H9 (cell line): ENCODE results near the gene ACADL. TPM values are rescaled to one million over a fixed set of nuclear protein-coding genes. Genes with fewer than 3 reads are reported as not detected.

Experiments
- DNase-seq: peaks from one replicate; pipeline ENCODE4 v3.0.0-alpha.2; 2017
- H2AFZ ChIP-seq: one replicate; pipeline ENCODE4 v1.6.1; 2013; ENCODE audit warnings: mild to moderate bottlenecking, low read length, control low read depth, moderate library complexity
- H2AK5ac ChIP-seq: 2 replicates; pipeline ENCODE4 v1.6.1; 2013; ENCODE audit warnings: low read length, control low read depth, mixed read lengths; ENCODE audit not compliant: insufficient read length
- H2BK120ac ChIP-seq: one replicate; pipeline ENCODE4 v1.6.1; 2013; ENCODE audit warnings: low read depth, mild to moderate bottlenecking, low read length, control low read depth, inconsistent platforms; ENCODE audit not compliant: poor library complexity, severe bottlenecking
- H2BK12ac ChIP-seq: 2 replicates; pipeline ENCODE4 v1.6.1; 2013; ENCODE audit warnings: low read length, control low read depth, mixed read lengths, low read depth; ENCODE audit not compliant: insufficient read length
- H2BK15ac ChIP-seq: 2 replicates; pipeline ENCODE4 v1.6.1; 2013; ENCODE audit warnings: low read depth, low read length, control low read depth
- H2BK20ac ChIP-seq: one replicate; pipeline ENCODE4 v1.6.1; 2013; ENCODE audit warnings: low read depth, mild to moderate bottlenecking, low read length, control low read depth, inconsistent platforms; ENCODE audit not compliant: poor library complexity, severe bottlenecking
- H2BK5ac ChIP-seq: 2 replicates; pipeline ENCODE4 v1.6.1; 2013; ENCODE audit warnings: low read length, control low read depth, mixed read lengths; ENCODE audit not compliant: insufficient read length
- H3K14ac ChIP-seq: 2 replicates; pipeline ENCODE4 v1.6.1; 2013; ENCODE audit warnings: low read length, control low read depth; ENCODE audit not compliant: insufficient read depth
- H3K18ac ChIP-seq: 2 replicates; pipeline ENCODE4 v1.6.1; 2013; ENCODE audit warnings: low read depth, mild to moderate bottlenecking, mixed read lengths, low read length, control low read depth; ENCODE audit not compliant: insufficient read length
- H3K23ac ChIP-seq: 2 replicates; pipeline ENCODE4 v1.6.1; 2013; ENCODE audit warnings: low read length, control low read depth, mixed read lengths, low read depth; ENCODE audit not compliant: insufficient read length
- H3K23me2 ChIP-seq: 2 replicates; pipeline ENCODE4 v1.6.1; 2013; ENCODE audit warnings: low read depth, mild to moderate bottlenecking, mixed read lengths, low read length, control low read depth; ENCODE audit not compliant: insufficient read length, poor library complexity, severe bottlenecking
- H3K27ac ChIP-seq: 2 replicates; pipeline ENCODE4 v1.5.1; 2013; ENCODE audit warnings: low read length, control low read depth, mixed read lengths, low read depth; ENCODE audit not compliant: insufficient read length
- H3K27me3 ChIP-seq: 2 replicates; pipeline ENCODE4 v1.6.1; 2013; ENCODE audit warnings: low read length, control low read depth, inconsistent platforms; ENCODE audit not compliant: insufficient read depth
- H3K4ac ChIP-seq: 2 replicates; pipeline ENCODE4 v1.6.1; 2013; ENCODE audit warnings: low read depth, mild to moderate bottlenecking, control low read depth, inconsistent platforms, low read length, moderate library complexity
- H3K4me1 ChIP-seq: 2 replicates; pipeline ENCODE4 v1.6.1; 2013; ENCODE audit warnings: low read length, control low read depth, inconsistent platforms; ENCODE audit not compliant: insufficient read depth
- H3K4me2 ChIP-seq: 2 replicates; pipeline ENCODE4 v1.6.1; 2013; ENCODE audit warnings: low read length, control low read depth, mixed read lengths; ENCODE audit not compliant: insufficient read length, insufficient read depth
- H3K56ac ChIP-seq: 2 replicates; pipeline ENCODE4 v1.6.1; 2013; ENCODE audit warnings: low read depth, mild to moderate bottlenecking, mixed read lengths, low read length, control low read depth; ENCODE audit not compliant: insufficient read length
- H3K79me1 ChIP-seq: 2 replicates; pipeline ENCODE4 v1.6.1; 2013; ENCODE audit warnings: low read depth, mild to moderate bottlenecking, moderate library complexity, low read length, control low read depth, inconsistent platforms; ENCODE audit not compliant: insufficient read depth, poor library complexity, severe bottlenecking
- H3K79me2 ChIP-seq: 2 replicates; pipeline ENCODE4 v1.6.1; 2013; ENCODE audit warnings: low read length, control low read depth, inconsistent platforms; ENCODE audit not compliant: insufficient read depth
- H3K9ac ChIP-seq: 2 replicates; pipeline ENCODE4 v1.6.1; 2013; ENCODE audit warnings: low read length, control low read depth, mixed read lengths; ENCODE audit not compliant: insufficient read length; ENCODE audit errors: extremely low read depth
- H3K9me3 ChIP-seq: one replicate; pipeline ENCODE4 v1.6.1; 2013; ENCODE audit warnings: low read depth, low read length, inconsistent platforms; ENCODE audit not compliant: control insufficient read depth
- H3T11ph ChIP-seq: one replicate; pipeline ENCODE4 v1.6.1; 2013; ENCODE audit warnings: mild to moderate bottlenecking, low read length, control low read depth, inconsistent platforms
- H4K20me1 ChIP-seq: one replicate; pipeline ENCODE4 v1.6.1; 2013; ENCODE audit not compliant: control insufficient read depth, insufficient read length, insufficient read depth
- H4K5ac ChIP-seq: 2 replicates; pipeline ENCODE4 v1.6.1; 2013; ENCODE audit warnings: low read depth, mild to moderate bottlenecking, mixed read lengths, low read length, control low read depth; ENCODE audit not compliant: insufficient read length
- H4K8ac ChIP-seq: replicated peaks from 2 replicates; pipeline ENCODE4 v1.6.1; 2013; ENCODE audit warnings: low read length, control low read depth, mixed read lengths, low read depth; ENCODE audit not compliant: insufficient read length
- H4K91ac ChIP-seq: 2 replicates; pipeline ENCODE4 v1.6.1; 2013; ENCODE audit warnings: low read depth, mild to moderate bottlenecking, moderate library complexity, mixed read lengths, low read length, control low read depth; ENCODE audit not compliant: insufficient read length
- H3K27ac Mint-ChIP-seq, 3 experiments: 2 replicates in 2 of 3; 3 replicates in 1 of 3; pipeline ENCODE4 v1.8.0; 2020 to 2021; ENCODE audit warnings: mixed read lengths in 3 of 3, mild to moderate bottlenecking in 1 of 3, moderate library complexity in 1 of 3
- H3K27me3 Mint-ChIP-seq: 2 replicates; pipeline ENCODE4 v1.8.0; 2021; ENCODE audit warnings: low read depth, mild to moderate bottlenecking, moderate library complexity, mixed read lengths
- H3K36me3 Mint-ChIP-seq, 3 experiments: 2 replicates in 2 of 3; 3 replicates in 1 of 3; pipeline ENCODE4 v1.8.0; 2020 to 2021; ENCODE audit warnings: low read depth in 3 of 3, mixed read lengths in 3 of 3; ENCODE audit not compliant: insufficient read depth in 1 of 3
- H3K4me1 Mint-ChIP-seq, 2 experiments: 2 replicates each; pipeline ENCODE4 v1.8.0; 2020; ENCODE audit warnings: mixed read lengths in 2 of 2
- H3K4me3 Mint-ChIP-seq, 2 experiments: 2 replicates in 1 of 2; 3 replicates in 1 of 2; pipeline ENCODE4 v1.8.0; 2020 to 2021; ENCODE audit warnings: mild to moderate bottlenecking in 2 of 2, mixed read lengths in 2 of 2, moderate library complexity in 1 of 2
- H3K9me3 Mint-ChIP-seq, 2 experiments: 2 replicates in 1 of 2; 3 replicates in 1 of 2; pipeline ENCODE4 v1.8.0; 2020; ENCODE audit warnings: mild to moderate bottlenecking in 2 of 2, mixed read lengths in 2 of 2, moderate library complexity in 1 of 2
- WGBS: extraction: QIAGEN DNeasy Blood & Tissue Kit; methylation state at CpG from one replicate; pipeline ENCODE4 v1.1.7; 2013; ENCODE audit warnings: missing lambda C conversion rate, low lambda C conversion rate, mixed read lengths; ENCODE audit not compliant: insufficient read length; ENCODE audit errors: extremely low coverage; 5-methylcytosine and 5-hydroxymethylcytosine counted together
- total RNA-seq: library from RNA; stranded (reverse); gene quantifications from 2 replicates; pipeline ENCODE4 v1.2.1, GENCODE V29; 2021
- TF ChIP-seq, protein P1 (sequence below): fragments of 200-600 bp; sonication (generic); conservative IDR thresholded peaks from 3 replicates; pipeline ENCODE4 v1.8.0; 2021; ENCODE audit warnings: antibody characterized with exemption, mild to moderate bottlenecking

The ACADL gene
- total RNA-seq, 1 experiment from 2014 or later: 0.26 TPM

DNA sequence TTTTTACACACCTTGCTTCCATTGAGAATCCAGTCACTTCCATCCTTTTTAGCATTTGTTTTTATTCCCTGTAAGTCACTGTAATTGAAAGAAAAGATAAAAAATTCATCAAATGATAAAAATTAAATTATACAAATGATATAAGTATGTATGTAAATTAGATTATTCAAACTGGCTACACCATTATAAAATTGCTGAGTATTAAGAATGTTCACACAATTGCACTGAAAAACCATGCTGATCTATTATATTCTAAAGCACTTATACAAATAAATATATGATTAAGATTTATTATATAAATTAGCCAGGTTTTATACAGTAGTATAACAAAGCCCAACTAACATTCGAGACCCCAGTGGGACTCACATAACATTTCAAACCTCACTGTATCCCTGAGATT is 15.1 kb downstream of the ACADL start:
- no peak overlapping the region for H2BK20ac ChIP-seq
- H3K79me1 ChIP-seq: no peaks in the 10 kb centered on the region
- no peaks in the 10 kb centered on the region for H3K79me2 ChIP-seq
- no peak overlapping the region for H3K14ac ChIP-seq
- no peak overlapping the region for H3K18ac ChIP-seq
- no peaks in the 10 kb centered on the region for H3K9me3 ChIP-seq
- no peak overlapping the region for H3K4ac ChIP-seq
- no peaks in the 10 kb centered on the region for H3K27me3 ChIP-seq
- H3K23me2 ChIP-seq: no peaks in the 10 kb centered on the region
- no peak overlapping the region for H4K5ac ChIP-seq
- H3K4me1 Mint-ChIP-seq: no peaks in the 10 kb centered on the region
- no peaks in the 10 kb centered on the region for H3K9me3 Mint-ChIP-seq
- H2BK5ac ChIP-seq: no peak overlapping the region
- H3K27me3 Mint-ChIP-seq: no peaks in the 10 kb centered on the region; the same call in 1 of the 2 replicates
- no peaks in the 10 kb centered on the region for H4K20me1 ChIP-seq
- no peak overlapping the region for H2BK12ac ChIP-seq
- H3K4me1 ChIP-seq: no peaks in the 10 kb centered on the region
- H2AFZ ChIP-seq: no peak overlapping the region
- no peak overlapping the region for H2BK120ac ChIP-seq
- no peak for DNase-seq
- H2BK15ac ChIP-seq: no peak overlapping the region
- no peak overlapping the region for H3K27ac Mint-ChIP-seq
- no peak overlapping the region for H3K4me2 ChIP-seq
- H3K23ac ChIP-seq: no peak overlapping the region
- no peak overlapping the region for H2AK5ac ChIP-seq
- no peak overlapping the region for H4K91ac ChIP-seq
- H3K4me3 Mint-ChIP-seq: no peak overlapping the region
- no CpG with 5 or more reads among the region's 1 CpG for WGBS
- no peak overlapping the region for H3K9ac ChIP-seq
- H3K27ac ChIP-seq: no peak overlapping the region
- H3K56ac ChIP-seq: no peak overlapping the region
- no peak overlapping the region for H4K8ac ChIP-seq
- TF ChIP-seq, protein P1, sequence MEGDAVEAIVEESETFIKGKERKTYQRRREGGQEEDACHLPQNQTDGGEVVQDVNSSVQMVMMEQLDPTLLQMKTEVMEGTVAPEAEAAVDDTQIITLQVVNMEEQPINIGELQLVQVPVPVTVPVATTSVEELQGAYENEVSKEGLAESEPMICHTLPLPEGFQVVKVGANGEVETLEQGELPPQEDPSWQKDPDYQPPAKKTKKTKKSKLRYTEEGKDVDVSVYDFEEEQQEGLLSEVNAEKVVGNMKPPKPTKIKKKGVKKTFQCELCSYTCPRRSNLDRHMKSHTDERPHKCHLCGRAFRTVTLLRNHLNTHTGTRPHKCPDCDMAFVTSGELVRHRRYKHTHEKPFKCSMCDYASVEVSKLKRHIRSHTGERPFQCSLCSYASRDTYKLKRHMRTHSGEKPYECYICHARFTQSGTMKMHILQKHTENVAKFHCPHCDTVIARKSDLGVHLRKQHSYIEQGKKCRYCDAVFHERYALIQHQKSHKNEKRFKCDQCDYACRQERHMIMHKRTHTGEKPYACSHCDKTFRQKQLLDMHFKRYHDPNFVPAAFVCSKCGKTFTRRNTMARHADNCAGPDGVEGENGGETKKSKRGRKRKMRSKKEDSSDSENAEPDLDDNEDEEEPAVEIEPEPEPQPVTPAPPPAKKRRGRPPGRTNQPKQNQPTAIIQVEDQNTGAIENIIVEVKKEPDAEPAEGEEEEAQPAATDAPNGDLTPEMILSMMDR: no peak
- no peaks in the 10 kb centered on the region for H3K36me3 Mint-ChIP-seq
- H3T11ph ChIP-seq: no peak overlapping the region
